Measurements from ENCODE around the gene SIGLEC8. TPM values are rescaled to one million over a fixed set of nuclear protein-coding genes. Genes with fewer than 3 reads are reported as not detected.

The SIGLEC8 gene
- total and polyA plus RNA-seq, 9 of the 15 experiments (the other 6 are each of a cell fraction or from before 2014, with no cell fraction given), result 0.04 to 0.65 (median 0.39) TPM

GRCh38 chr19:51480590-51480989 is 22.3 kb upstream of the SIGLEC8 start (continued):
- TF ChIP-seq HLTF (IDR thresholded peaks at IDR 0.05) (no peak), ZNF3 (CRISPR knock-in tag; IDR thresholded peaks at IDR 0.05) (no peak), MTA1 (IDR thresholded peaks at IDR 0.05; ENCODE audit: borderline replicate concordance) (no peak), NKRF (IDR thresholded peaks at IDR 0.05; ENCODE audit: borderline replicate concordance) (no peak; the same call in 1 of the 2 replicates), JUNB (CRISPR knock-in tag; conservative IDR thresholded peaks at IDR 0.05) (no peak), POLR2AphosphoS2 (IDR thresholded peaks at IDR 0.05; ENCODE audit: low read length) (no peak), NUFIP1 (IDR thresholded peaks at IDR 0.05; ENCODE audit: partially characterized antibody) (no peak), POLR2AphosphoS5 (IDR thresholded peaks at IDR 0.05; ENCODE audit: control insufficient read depth, insufficient read depth, low read depth, low read length) (no peak), ZNF507 (tag; conservative IDR thresholded peaks at IDR 0.05) (no peak), ZEB2 (IDR thresholded peaks at IDR 0.05) (no peak), PTRF (tag; IDR thresholded peaks at IDR 0.05) (no peak), GMEB1 (CRISPR knock-in tag; IDR thresholded peaks at IDR 0.05) (no peak), ZMIZ1 (IDR thresholded peaks at IDR 0.05; ENCODE audit: low read depth in 2 of 2, low read length in 2 of 2) (no peak), YY1 (IDR thresholded peaks at IDR 0.05; ENCODE audit: borderline replicate concordance in 1 of 3, control insufficient read depth in 1 of 3, extremely low read depth in 1 of 3, insufficient read depth in 3 of 3, insufficient read length in 1 of 3, insufficient replicate concordance in 2 of 3, low read depth in 1 of 3, low read length in 2 of 3) (no peak), HIVEP1 (CRISPR knock-in tag; IDR thresholded peaks at IDR 0.05) (no peak), ZFX (CRISPR knock-in tag; IDR thresholded peaks at IDR 0.05) (no peak), ETS1 (conservative IDR thresholded peaks at IDR 0.05; ENCODE audit: control insufficient read depth, low read depth, low read length) (no peak), CBX5 (IDR thresholded peaks at IDR 0.05; ENCODE audit: borderline replicate concordance, low read depth) (no peak), MLX (CRISPR knock-in tag; conservative IDR thresholded peaks at IDR 0.05) (no peak)

All from K562 (cell line).